GM10248 (cell line): ENCODE measurements around the gene ZFP69B.

Source experiments
- CTCF ChIA-PET: fragments of 300-600 bp; sonication (Branson Sonifier 250); formaldehyde crosslinking; extraction: SDS; loops from one replicate; lab custom pipeline; 2021; ENCODE audit warnings: antibody characterized with exemption; lab: Yijun Ruan, JAX
- POLR2A ChIA-PET: fragments of 350-650 bp; sonication (Branson Sonifier 250); formaldehyde crosslinking; extraction: SDS; loops from one replicate; lab custom pipeline; 2020; ENCODE audit warnings: antibody characterized with exemption; lab: Yijun Ruan, JAX
- DNase-seq: peaks from one replicate; pipeline ENCODE4 v3.0.0; 2012; ENCODE audit errors: extremely low spot score
- CTCF ChIP-seq: IDR thresholded peaks from 2 replicates; pipeline ENCODE4 v1.5.1; 2012; ENCODE audit warnings: mild to moderate bottlenecking, low read depth; ENCODE audit errors: extremely low read depth, missing control alignments, control extremely low read depth

ZFP69B gene

GRCh38 chr1:40449684-40450494, at the start of gene ZFP69B:
ZFP69B (plus strand) TSS chr1:40450476; CDS start chr1:40450962, 486 bp downstream.
- ChIA-PET POLR2A (no interaction called here), CTCF (interaction anchor here (1.0 to 2.3 kb wide), 6 partner anchors 10 to 65 kb away, joined by 3 to 7 read pairs (median 3); no protein-coding TSS in a partner anchor)
- peak; percentile 10 for TF ChIP-seq CTCF
- DNase-seq = peak; percentile 97

GRCh38 chr1:40401473-40402201, 48.6 kb upstream of the ZFP69B start:
- ChIA-PET CTCF (interaction anchor here (1.1 to 5.1 kb wide), 6 partner anchors 16 to 257 kb away, joined by 3 to 62 read pairs (median 12); partner anchors contain the start of gene COL9A2), POLR2A (no interaction called here)
- DNase-seq = no peak
- TF ChIP-seq CTCF = no peak

- ChIA-PET POLR2A (no interaction called here), CTCF (interaction anchor here (0.6 to 4.9 kb wide), 39 partner anchors 9 to 372 kb away, joined by 3 to 47 read pairs (median 5); partner anchors contain the start of genes COL9A2 and SMAP2)
- DNase-seq = no peak
- TF ChIP-seq CTCF = peak; percentile 69
Measured at GRCh38 chr1:40404670-40405462, 45.4 kb upstream of the ZFP69B start.

- CTCF ChIA-PET = interaction anchor here (1.5 to 4.9 kb wide), 14 partner anchors 13 to 321 kb away, joined by 3 to 47 read pairs (median 16); partner anchors contain the start of genes COL9A2 and SMAP2
- POLR2A ChIA-PET = no interaction called here
- no peak for TF ChIP-seq CTCF
- DNase-seq = no peak
Measured at GRCh38 chr1:40405812-40406211, 44.5 kb upstream of the ZFP69B start.

- TF ChIP-seq CTCF = no peak
- POLR2A ChIA-PET = no interaction called here
- CTCF ChIA-PET = interaction anchor here (0.8 to 2.7 kb wide), 5 partner anchors 28 to 263 kb away, joined by 3 to 9 read pairs (median 7); no protein-coding TSS in a partner anchor
- no peak for DNase-seq
Measured at GRCh38 chr1:40407453-40407852, 42.8 kb upstream of the ZFP69B start.
